Calu3 (cell line): ENCODE measurements around the gene SOCS1. TPM values are rescaled to one million over a fixed set of nuclear protein-coding genes. Genes with fewer than 3 reads are reported as not detected.

Experiments used
- BruUV-seq: library from RNA; stranded (reverse); fragments of 400-500 nt; replicated peaks from 2 replicates; lab custom pipeline; 2021; lab: Mats Ljungman, UMichigan
- CTCF ChIA-PET: fragments of 300-600 bp; sonication (Branson Sonifier 250); formaldehyde crosslinking; loops from one replicate; lab custom pipeline; 2022; ENCODE audit warnings: antibody characterized with exemption; lab: Charles Lee
- DNase-seq: peaks from one replicate; pipeline ENCODE4 v3.0.0; 2022
- H3K27ac Mint-ChIP-seq: one replicate; pipeline ENCODE4 v1.8.0; 2022; ENCODE audit warnings: mixed read lengths; ENCODE audit not compliant: unreplicated experiment
- H3K27me3 Mint-ChIP-seq: one replicate; pipeline ENCODE4 v1.8.0; 2022; ENCODE audit warnings: mixed read lengths; ENCODE audit not compliant: unreplicated experiment
- H3K36me3 Mint-ChIP-seq: one replicate; pipeline ENCODE4 v1.8.0; 2022; ENCODE audit warnings: mild to moderate bottlenecking, moderate library complexity, mixed read lengths; ENCODE audit not compliant: insufficient read depth, unreplicated experiment
- H3K4me1 Mint-ChIP-seq: one replicate; pipeline ENCODE4 v1.8.0; 2022; ENCODE audit warnings: mild to moderate bottlenecking, low read depth, mixed read lengths; ENCODE audit not compliant: unreplicated experiment
- H3K4me3 Mint-ChIP-seq: one replicate; pipeline ENCODE4 v1.8.0; 2022; ENCODE audit warnings: mild to moderate bottlenecking, low read depth, moderate library complexity, mixed read lengths; ENCODE audit not compliant: unreplicated experiment
- H3K9me3 Mint-ChIP-seq: one replicate; pipeline ENCODE4 v1.8.0; 2022; ENCODE audit warnings: low read depth, mixed read lengths; ENCODE audit not compliant: unreplicated experiment
- intact Hi-C: fragments of 100-400 bp; cut with micrococcal nuclease; formaldehyde crosslinking; loops from one replicate; pipeline ENCODE4 v1.10.0; 2022; ENCODE audit not compliant: unreplicated experiment
- total RNA-seq: library from RNA; stranded (reverse); gene quantifications from 2 replicates; pipeline ENCODE4 v1.2.3, GENCODE V29; 2022
- TF ChIP-seq, protein P1 (sequence below): fragments of 200-600 bp; IDR thresholded peaks from one replicate; pipeline ENCODE4 v1.8.0; 2022; ENCODE audit warnings: antibody characterized with exemption; ENCODE audit not compliant: unreplicated experiment

Gene SOCS1
- total RNA-seq, 1 experiment from 2014 or later: 4.8 TPM

DNA sequence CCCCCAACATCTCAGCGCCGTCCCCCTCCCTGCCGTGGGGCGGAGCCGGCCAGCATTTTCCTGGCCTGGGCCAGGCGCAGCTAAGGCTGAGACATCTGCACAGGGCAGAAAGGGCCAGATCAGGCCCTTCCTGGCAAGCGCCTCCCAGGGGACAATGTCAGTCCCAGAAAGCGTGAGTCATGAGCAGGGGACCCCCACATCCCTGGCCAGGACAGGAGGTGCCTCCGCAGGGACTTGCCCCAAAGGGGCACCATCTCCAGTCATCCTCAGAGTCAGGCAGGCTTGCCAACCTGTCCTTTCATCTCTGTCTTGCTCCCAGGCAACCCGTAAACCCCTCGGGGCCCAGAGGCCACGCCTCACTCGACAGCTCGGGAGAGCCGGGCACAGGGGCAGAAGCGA is 43.2 kb downstream of the SOCS1 start:
- no peak for DNase-seq
- Mint-ChIP-seq H3K9me3 (peaks cover 5% of the 10 kb centered on the region), H3K36me3 (peaks cover 12% of the 10 kb centered on the region), H3K27me3 (peaks cover 25% of the 10 kb centered on the region), H3K4me3 (no peak overlapping the region), H3K4me1 (no peaks in the 10 kb centered on the region), H3K27ac (no peak overlapping the region)
- BruUV-seq: no TSS peak
- intact Hi-C loops: no loop called here
- TF ChIP-seq, protein P1, sequence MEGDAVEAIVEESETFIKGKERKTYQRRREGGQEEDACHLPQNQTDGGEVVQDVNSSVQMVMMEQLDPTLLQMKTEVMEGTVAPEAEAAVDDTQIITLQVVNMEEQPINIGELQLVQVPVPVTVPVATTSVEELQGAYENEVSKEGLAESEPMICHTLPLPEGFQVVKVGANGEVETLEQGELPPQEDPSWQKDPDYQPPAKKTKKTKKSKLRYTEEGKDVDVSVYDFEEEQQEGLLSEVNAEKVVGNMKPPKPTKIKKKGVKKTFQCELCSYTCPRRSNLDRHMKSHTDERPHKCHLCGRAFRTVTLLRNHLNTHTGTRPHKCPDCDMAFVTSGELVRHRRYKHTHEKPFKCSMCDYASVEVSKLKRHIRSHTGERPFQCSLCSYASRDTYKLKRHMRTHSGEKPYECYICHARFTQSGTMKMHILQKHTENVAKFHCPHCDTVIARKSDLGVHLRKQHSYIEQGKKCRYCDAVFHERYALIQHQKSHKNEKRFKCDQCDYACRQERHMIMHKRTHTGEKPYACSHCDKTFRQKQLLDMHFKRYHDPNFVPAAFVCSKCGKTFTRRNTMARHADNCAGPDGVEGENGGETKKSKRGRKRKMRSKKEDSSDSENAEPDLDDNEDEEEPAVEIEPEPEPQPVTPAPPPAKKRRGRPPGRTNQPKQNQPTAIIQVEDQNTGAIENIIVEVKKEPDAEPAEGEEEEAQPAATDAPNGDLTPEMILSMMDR: no peak
- CTCF ChIA-PET: interaction anchor here (0.7 to 1.0 kb wide), 2 partner anchors 24 to 34 kb away, joined by 4 to 6 read pairs; no protein-coding TSS in a partner anchor

DNA sequence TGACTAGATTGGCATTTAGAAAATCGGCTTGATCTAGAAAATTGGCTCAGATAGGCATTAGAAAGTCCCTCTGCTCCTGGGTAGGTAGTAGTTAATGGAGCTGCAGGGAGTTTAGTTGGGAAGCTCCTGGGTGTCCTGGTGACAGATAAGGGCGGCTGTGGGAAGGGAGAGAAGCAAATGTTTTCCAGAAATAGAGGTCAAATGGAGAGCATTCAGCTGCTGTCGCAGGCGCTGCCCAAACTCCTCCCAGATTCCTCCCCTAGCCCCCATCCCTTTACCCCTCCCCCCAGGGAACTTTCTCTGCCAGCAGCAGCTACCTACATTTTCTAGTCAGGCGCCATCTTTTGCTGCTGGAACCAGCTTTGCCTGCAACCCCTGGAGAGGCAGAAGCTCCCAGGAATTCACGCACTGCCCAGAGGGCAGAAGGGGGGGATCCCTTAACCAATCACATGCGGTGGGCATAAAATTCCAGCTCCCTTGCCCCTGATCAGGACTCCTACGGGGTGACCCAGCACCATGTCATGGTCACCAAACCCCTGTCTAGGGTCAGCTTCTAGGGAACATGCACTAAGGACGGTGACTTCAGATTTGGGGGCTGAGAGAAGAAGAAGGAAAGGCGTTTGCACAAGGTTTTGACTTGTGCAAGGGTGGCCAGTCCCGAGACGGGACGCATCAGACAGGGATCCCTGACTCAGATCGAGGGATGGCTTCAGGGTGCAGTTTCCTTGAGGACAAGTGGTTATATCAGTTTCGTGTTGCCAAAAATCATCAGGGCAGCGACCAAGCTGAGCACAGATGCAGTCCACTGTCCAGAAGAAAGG is 43.8 kb downstream of the SOCS1 start:
- TF ChIP-seq, protein P1: no peak

DNA sequence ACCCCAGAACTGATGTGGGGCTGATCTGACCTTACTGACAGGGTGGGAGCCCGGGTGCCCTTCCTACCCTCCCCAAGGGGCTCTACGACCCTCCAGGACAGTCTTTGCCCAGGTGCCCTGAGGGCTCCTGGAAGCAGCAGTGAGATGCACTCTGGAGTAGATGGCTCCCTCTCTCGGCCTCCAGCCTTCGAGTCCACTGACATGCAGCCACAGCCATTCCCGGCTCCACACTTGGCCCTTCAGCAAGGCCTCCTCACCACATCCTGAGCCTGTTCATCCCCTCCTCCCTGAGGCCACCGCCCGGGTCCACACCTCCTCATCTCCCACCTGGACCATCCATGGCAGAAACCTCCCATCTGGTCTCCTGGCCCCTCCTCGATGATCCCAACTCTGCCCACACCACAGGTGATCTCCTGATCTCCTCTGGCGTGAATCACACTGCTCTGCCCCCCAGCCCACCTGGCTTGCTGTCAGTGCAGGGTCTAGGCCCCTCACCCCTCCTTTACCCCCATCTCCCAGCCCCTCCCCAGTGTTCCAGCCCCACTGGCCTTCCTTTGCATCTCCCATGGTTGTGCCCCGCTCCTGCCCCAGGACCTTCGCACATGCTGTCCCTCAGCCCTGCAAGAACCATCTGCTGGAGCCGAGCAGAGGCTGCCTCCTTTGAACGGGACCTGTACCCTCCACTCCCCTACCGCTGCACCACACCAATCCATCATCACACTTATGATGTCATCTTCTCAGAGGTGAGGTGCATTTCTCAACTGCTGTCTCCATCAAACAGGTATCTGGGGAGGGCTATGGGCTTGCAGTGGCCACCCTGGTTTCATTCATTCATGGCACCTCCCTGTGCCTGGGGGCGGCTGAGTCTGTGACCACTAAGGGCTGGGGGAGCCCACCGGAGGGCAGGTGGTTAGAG is 44.7 kb downstream of the SOCS1 start:
- intact Hi-C loops: no loop called here
- TF ChIP-seq, protein P1: no peak

More for the DNA sequence above, 43.8 kb downstream of the SOCS1 start:
- CTCF ChIA-PET: interaction anchor here (1.0 kb wide), 1 partner anchor 23 kb away, joined by 6 read pairs; no protein-coding TSS in a partner anchor
- no TSS peak for BruUV-seq
- H3K9me3 Mint-ChIP-seq: peaks cover 2% of the 10 kb centered on the region
- H3K27ac Mint-ChIP-seq: no peak overlapping the region
- DNase-seq: no peak
- peaks cover 1% of the 10 kb centered on the region for H3K4me1 Mint-ChIP-seq
- peaks cover 12% of the 10 kb centered on the region for H3K36me3 Mint-ChIP-seq
- no peak overlapping the region for H3K4me3 Mint-ChIP-seq
- peaks cover 25% of the 10 kb centered on the region for H3K27me3 Mint-ChIP-seq
- intact Hi-C loops: no loop called here

DNA sequence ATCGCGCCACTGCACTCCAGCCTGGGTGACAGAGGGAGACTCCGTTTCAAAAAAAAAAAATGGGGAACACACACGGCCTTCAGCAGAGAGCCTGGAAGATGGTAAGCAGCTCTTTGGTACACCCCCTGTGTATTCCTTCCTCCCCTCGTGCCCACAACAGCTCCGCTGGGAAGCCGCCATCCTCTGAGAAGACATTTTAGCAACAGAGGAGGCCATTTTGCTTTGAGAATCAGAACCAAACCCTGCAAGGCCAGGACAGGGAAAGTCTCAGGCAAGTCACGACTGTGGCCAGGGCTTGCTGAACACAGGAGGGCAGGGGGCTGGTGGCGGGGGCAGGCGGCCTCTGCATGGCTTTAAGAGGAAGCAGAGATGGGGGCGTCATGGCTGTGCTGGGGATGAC is 45.7 kb downstream of the SOCS1 start:
- no peak overlapping the region for H3K27ac Mint-ChIP-seq
- DNase-seq: no peak
- no TSS peak for BruUV-seq
- no peak overlapping the region for H3K4me3 Mint-ChIP-seq
- H3K9me3 Mint-ChIP-seq: no peaks in the 10 kb centered on the region
- TF ChIP-seq, protein P1: no peak
- intact Hi-C loops: no loop called here
- peaks cover 13% of the 10 kb centered on the region for H3K4me1 Mint-ChIP-seq
- H3K36me3 Mint-ChIP-seq: peaks cover 12% of the 10 kb centered on the region
- H3K27me3 Mint-ChIP-seq: peaks cover 25% of the 10 kb centered on the region
- CTCF ChIA-PET: interaction anchor here (0.6 kb wide), 1 partner anchor 12 kb away, joined by 4 read pairs; no protein-coding TSS in a partner anchor

More for the DNA sequence above, 44.7 kb downstream of the SOCS1 start:
- peaks cover 2% of the 10 kb centered on the region for H3K9me3 Mint-ChIP-seq
- H3K27me3 Mint-ChIP-seq: peaks cover 25% of the 10 kb centered on the region
- peaks cover 10% of the 10 kb centered on the region for H3K4me1 Mint-ChIP-seq
- CTCF ChIA-PET: interaction anchor here (1.0 kb wide), 1 partner anchor 22 kb away, joined by 6 read pairs; no protein-coding TSS in a partner anchor
- no peak for DNase-seq
- H3K4me3 Mint-ChIP-seq: no peak overlapping the region
- H3K36me3 Mint-ChIP-seq: peaks cover 12% of the 10 kb centered on the region
- no peak overlapping the region for H3K27ac Mint-ChIP-seq
- no TSS peak for BruUV-seq
